T47D (cell line): ENCODE data around the gene TMEM35A.
"Not testable (repeated sequence)": the region's sequence is repeated elsewhere in the genome, so short reads cannot be mapped to it uniquely, and the experiment has no call there.

Source experiments
- DNase-seq, 2 experiments: peaks; one replicate each; pipeline versions ENCODE4 v3.0.0 to v3.0.0-alpha.2; 2011 to 2012; ENCODE audit warnings: low read depth in 1 of 2, low spot score in 1 of 2
- JUND ChIP-seq: IDR thresholded peaks from 2 replicates; pipeline ENCODE4 v1.6.1; 2012; ENCODE audit warnings: low read depth
- in situ Hi-C: cut with HindIII; loops from 2 replicates; pipeline ENCODE4 v1.10.0; 2016; ENCODE audit warnings: low sequenced_read_pairs, low pct_unique_long_range_greater_than_20kb

Gene TMEM35A, protein sequence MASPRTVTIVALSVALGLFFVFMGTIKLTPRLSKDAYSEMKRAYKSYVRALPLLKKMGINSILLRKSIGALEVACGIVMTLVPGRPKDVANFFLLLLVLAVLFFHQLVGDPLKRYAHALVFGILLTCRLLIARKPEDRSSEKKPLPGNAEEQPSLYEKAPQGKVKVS

GRCh38 chrX:101078716-101079598 lies at the start of gene TMEM35A:
TSS of gene TMEM35A (plus strand) at chrX:101078879. CDS start at chrX:101079003, 124 bp downstream.
- in situ Hi-C loops: no loop called here
- TF ChIP-seq JUND: no peak
- DNase-seq: no peak

- in situ Hi-C loops: no loop called here
- DNase-seq: no peak
- no peak for TF ChIP-seq JUND
Observed at GRCh38 chrX:101029665-101030064, 49.0 kb upstream of the TMEM35A start.

DNA sequence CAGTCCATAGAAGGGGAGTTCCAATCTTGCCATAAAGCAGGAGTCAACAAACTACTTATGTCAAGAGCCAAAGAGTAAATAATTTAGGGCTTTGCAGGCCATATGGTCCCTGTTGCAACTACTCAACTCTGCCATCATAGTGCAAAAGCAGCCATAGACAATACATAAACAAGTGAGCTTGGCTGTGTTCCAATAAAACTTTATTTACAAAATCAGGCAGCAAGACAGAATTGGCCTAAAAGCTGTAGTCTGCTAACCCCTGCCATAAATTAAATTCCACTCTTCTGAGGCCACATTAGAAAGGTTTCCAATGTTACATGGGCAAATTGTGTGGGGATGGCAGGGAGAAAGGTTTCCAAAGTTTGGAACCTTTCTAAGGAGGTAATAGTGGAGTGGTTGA lies 41.4 kb upstream of the TMEM35A start:
- DNase-seq: no peak
- in situ Hi-C loops: no loop called here
- TF ChIP-seq JUND: no peak

GRCh38 chrX:101040197-101040596 lies 38.5 kb upstream of the TMEM35A start:
- no peak for DNase-seq
- in situ Hi-C loops: no loop called here
- no peak for TF ChIP-seq JUND

DNA sequence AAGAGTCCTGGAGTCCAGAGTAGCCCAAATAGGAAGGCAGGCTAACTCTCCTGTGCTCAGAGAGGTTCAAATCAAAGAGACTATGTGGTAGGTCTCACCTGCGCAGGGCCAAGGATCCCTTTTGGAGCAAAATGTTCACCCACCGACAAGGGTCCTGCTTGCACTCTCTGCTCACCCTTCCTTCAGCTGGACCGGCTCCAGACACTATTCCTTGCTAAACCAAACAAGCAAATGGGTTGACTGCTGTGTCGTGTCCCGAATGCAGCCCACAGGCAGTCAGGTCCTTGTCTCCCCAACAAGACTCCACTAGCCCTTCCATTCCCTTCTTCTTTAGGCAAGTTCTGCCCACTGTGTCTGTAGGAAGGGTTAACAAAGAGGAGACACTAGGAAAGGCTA lies 27.5 kb upstream of the TMEM35A start:
- in situ Hi-C loops: no loop called here
- no peak for DNase-seq
- TF ChIP-seq JUND: no peak

- DNase-seq: peak; percentile 45 to 78
- TF ChIP-seq JUND: no peak
- in situ Hi-C loops: no loop called here
Observed at GRCh38 chrX:101051549-101052302, 27.0 kb upstream of the TMEM35A start, which contains the start of gene TRMT2B. TSS of gene TRMT2B (minus strand) at chrX:101052111. CDS start at chrX:101042289, 9,822 bp downstream.

GRCh38 chrX:101056551-101056950 lies 22.1 kb upstream of the TMEM35A start:
- in situ Hi-C loops: not testable (repeated sequence)

GRCh38 chrX:101057093-101057714 lies 21.5 kb upstream of the TMEM35A start:
- in situ Hi-C loops: no loop called here
- no peak for TF ChIP-seq JUND
- DNase-seq: no peak

More at GRCh38 chrX:101056551-101056950, 22.1 kb upstream of the TMEM35A start:
- DNase-seq: not testable (repeated sequence)

GRCh38 chrX:101062176-101062575 lies 16.5 kb upstream of the TMEM35A start:
- in situ Hi-C loops: no loop called here
- no peak for TF ChIP-seq JUND
- DNase-seq: no peak

DNA sequence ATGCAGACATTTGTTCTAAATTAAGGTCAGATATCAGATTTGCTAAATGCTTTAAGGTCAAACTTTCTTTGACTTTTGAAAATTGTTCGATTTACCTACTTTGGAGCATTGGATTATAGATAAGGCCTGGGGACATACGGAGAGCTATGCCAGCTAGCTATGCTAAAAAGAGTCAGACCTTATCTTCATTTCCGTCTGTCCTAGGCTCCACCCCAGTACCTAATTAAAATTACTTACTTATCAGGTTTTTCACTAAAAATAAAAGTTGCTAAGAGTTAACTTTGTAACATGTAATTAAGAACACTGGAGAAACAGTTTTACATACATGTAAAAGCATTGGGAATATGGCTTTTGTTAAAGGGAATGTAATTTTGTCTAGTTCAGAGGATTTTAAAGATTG lies 7.1 kb upstream of the TMEM35A start:
- TF ChIP-seq JUND: no peak
- no peak for DNase-seq
- in situ Hi-C loops: no loop called here

DNA sequence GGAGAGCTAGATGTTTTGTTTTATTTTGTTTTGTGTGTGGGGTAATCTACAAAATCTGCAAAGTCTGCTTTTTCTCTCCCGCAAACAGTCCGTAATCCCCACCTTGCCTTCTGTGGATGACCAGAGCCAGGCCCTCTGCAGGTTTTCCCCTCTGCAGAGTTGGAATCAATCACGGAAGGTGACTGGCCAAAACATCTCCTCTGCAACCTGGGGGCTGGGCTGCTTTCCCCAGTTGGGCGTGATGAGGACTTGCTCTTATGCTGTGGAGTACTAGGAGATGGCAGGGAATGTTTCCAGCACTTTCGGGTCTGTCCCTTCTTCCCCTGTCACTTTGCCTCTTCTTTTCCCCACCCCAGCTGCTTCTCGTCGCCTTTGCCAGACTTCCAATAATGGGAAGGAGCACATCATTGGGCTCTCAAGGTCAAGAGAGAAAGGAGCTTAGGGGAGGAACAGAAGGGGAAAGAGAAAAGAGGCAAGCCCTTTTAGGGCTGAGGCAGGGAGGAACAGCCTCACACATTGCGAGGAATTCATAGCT lies 1.1 kb downstream of the TMEM35A start:
- DNase-seq: no peak
- in situ Hi-C loops: no loop called here
- TF ChIP-seq JUND: no peak
